Muscle layer of duodenum (tissue), 2 donors: Measurements from ENCODE around the gene NVL.

Experiments used
- H3K27ac ChIP-seq: one replicate; pipeline ENCODE4 v1.7.0; 2013; ENCODE audit warnings: mild to moderate bottlenecking, low read length
- H3K27me3 ChIP-seq: one replicate; pipeline ENCODE4 v1.7.0; 2013; ENCODE audit warnings: low read depth, mild to moderate bottlenecking, control low read depth, low read length
- H3K36me3 ChIP-seq, 2 donors: one replicate each; pipeline ENCODE4 v1.7.0; 2013; ENCODE audit warnings: low read length in 2 of 2, control low read depth in 1 of 2, mild to moderate bottlenecking in 1 of 2; ENCODE audit not compliant: insufficient read depth in 2 of 2, control insufficient read depth in 1 of 2
- H3K4me1 ChIP-seq, 2 donors: one replicate each; pipeline ENCODE4 v1.7.0; 2013; ENCODE audit warnings: low read length in 2 of 2, mild to moderate bottlenecking in 2 of 2, control low read depth in 1 of 2, moderate library complexity in 1 of 2; ENCODE audit not compliant: insufficient read depth in 2 of 2, control insufficient read depth in 1 of 2
- H3K4me3 ChIP-seq, 2 donors: one replicate each; pipeline ENCODE4 v1.7.0; 2013; ENCODE audit warnings: low read length in 2 of 2, low read depth in 1 of 2, mild to moderate bottlenecking in 1 of 2
- H3K9me3 ChIP-seq, 2 donors: one replicate each; pipeline ENCODE4 v1.7.0; 2013; ENCODE audit warnings: low read length in 2 of 2, control low read depth in 1 of 2, mild to moderate bottlenecking in 1 of 2; ENCODE audit not compliant: control insufficient read depth in 1 of 2
- donor health status: healthy.

Gene NVL

GRCh38 chr1:224302947-224303346, 27.0 kb downstream of the NVL start:
- H3K9me3 ChIP-seq = no peaks in the 10 kb centered on the region
- no peaks in the 10 kb centered on the region for H3K4me1 ChIP-seq
- no peaks in the 10 kb centered on the region for H3K27me3 ChIP-seq
- H3K36me3 ChIP-seq = peaks cover 60 to 80% of the 10 kb centered on the region in 2 donors
- H3K4me3 ChIP-seq = no peak overlapping the region
- no peak overlapping the region for H3K27ac ChIP-seq

DNA sequence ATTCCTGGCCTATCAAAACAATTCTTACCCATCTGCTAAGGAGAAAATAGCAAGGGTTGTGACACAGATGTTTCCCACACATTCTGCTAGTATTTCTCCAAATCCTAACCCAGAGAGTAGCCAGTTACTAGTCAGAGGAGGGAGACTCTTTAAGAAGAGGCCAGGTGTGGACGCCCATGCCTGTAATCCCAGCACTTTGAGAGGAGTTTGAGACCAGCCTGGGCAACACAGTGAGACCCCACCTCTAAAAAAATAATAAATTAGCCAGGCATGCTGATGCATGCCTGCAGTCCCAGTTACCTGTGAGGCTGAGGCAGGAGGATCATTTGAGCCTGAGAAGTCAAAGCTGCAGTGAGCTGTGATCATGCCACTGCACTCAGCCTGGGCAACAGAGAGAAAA, 28.6 kb downstream of the NVL start:
- H3K4me1 ChIP-seq = no peaks in the 10 kb centered on the region
- H3K9me3 ChIP-seq = no peaks in the 10 kb centered on the region
- H3K27me3 ChIP-seq = no peaks in the 10 kb centered on the region
- H3K36me3 ChIP-seq = peaks cover 57 to 77% of the 10 kb centered on the region in 2 donors
- no peak overlapping the region for H3K4me3 ChIP-seq
- no peak overlapping the region for H3K27ac ChIP-seq

GRCh38 chr1:224300346-224300745, 29.6 kb downstream of the NVL start:
- Histone ChIP-seq H3K27me3 (no peaks in the 10 kb centered on the region), H3K36me3 (peaks cover 55 to 86% of the 10 kb centered on the region in 2 donors), H3K4me1 (no peaks in the 10 kb centered on the region), H3K4me3 (no peak overlapping the region), H3K27ac (no peak overlapping the region), H3K9me3 (no peaks in the 10 kb centered on the region)

GRCh38 chr1:224298346-224299330, 31.3 kb downstream of the NVL start:
- no peaks in the 10 kb centered on the region for H3K9me3 ChIP-seq
- H3K4me1 ChIP-seq = no peaks in the 10 kb centered on the region
- peaks cover 60 to 89% of the 10 kb centered on the region in 2 donors for H3K36me3 ChIP-seq
- no peak overlapping the region for H3K27ac ChIP-seq
- no peak overlapping the region for H3K4me3 ChIP-seq
- no peaks in the 10 kb centered on the region for H3K27me3 ChIP-seq

- no peak overlapping the region for H3K4me3 ChIP-seq
- peaks cover 55 to 78% of the 10 kb centered on the region in 2 donors for H3K36me3 ChIP-seq
- H3K9me3 ChIP-seq = no peaks in the 10 kb centered on the region
- no peak overlapping the region for H3K27ac ChIP-seq
- H3K27me3 ChIP-seq = no peaks in the 10 kb centered on the region
- H3K4me1 ChIP-seq = no peaks in the 10 kb centered on the region
Measured at GRCh38 chr1:224294775-224295174, 35.2 kb downstream of the NVL start.

GRCh38 chr1:224292419-224292818, 37.6 kb downstream of the NVL start:
- no peak overlapping the region for H3K27ac ChIP-seq
- no peaks in the 10 kb centered on the region for H3K27me3 ChIP-seq
- H3K4me3 ChIP-seq = no peak overlapping the region
- no peaks in the 10 kb centered on the region for H3K4me1 ChIP-seq
- H3K9me3 ChIP-seq = no peaks in the 10 kb centered on the region
- H3K36me3 ChIP-seq = peaks cover 50 to 71% of the 10 kb centered on the region in 2 donors

GRCh38 chr1:224289396-224289795, 40.6 kb downstream of the NVL start:
- H3K27ac ChIP-seq = no peak overlapping the region
- H3K4me3 ChIP-seq = no peak overlapping the region
- peaks cover 44 to 55% of the 10 kb centered on the region in 2 donors for H3K36me3 ChIP-seq
- no peaks in the 10 kb centered on the region for H3K4me1 ChIP-seq
- no peaks in the 10 kb centered on the region for H3K9me3 ChIP-seq
- H3K27me3 ChIP-seq = no peaks in the 10 kb centered on the region

GRCh38 chr1:224287714-224288113, 42.3 kb downstream of the NVL start:
- no peaks in the 10 kb centered on the region for H3K27me3 ChIP-seq
- H3K4me1 ChIP-seq = no peaks in the 10 kb centered on the region
- H3K4me3 ChIP-seq = no peak overlapping the region
- peaks cover 42 to 51% of the 10 kb centered on the region in 2 donors for H3K36me3 ChIP-seq
- no peak overlapping the region for H3K27ac ChIP-seq
- no peaks in the 10 kb centered on the region for H3K9me3 ChIP-seq

DNA sequence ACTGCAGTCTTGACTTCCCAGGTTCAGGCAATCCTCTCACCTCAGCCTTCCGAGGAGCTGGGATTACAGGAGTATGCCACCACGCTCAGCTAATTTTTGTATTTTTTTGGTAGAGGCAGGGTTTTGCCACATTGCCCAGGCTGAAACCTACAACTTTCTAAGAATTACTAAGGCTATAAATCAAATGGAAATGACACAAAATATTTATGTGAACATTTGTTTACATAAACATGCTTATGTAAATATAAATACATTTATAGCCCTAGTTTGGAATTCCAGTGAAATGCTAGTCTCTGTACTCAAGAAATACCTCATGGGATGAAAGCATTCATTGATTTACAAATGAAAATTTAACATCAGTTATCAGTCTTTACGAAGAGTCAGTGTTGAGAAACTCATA, 47.8 kb downstream of the NVL start:
- Histone ChIP-seq H3K4me3 (no peak overlapping the region), H3K9me3 (no peaks in the 10 kb centered on the region), H3K27me3 (no peaks in the 10 kb centered on the region), H3K36me3 (peaks cover 25 to 39% of the 10 kb centered on the region in 2 donors), H3K27ac (no peak overlapping the region), H3K4me1 (no peaks in the 10 kb centered on the region)

- Histone ChIP-seq H3K27ac (no peak overlapping the region), H3K9me3 (no peaks in the 10 kb centered on the region), H3K27me3 (no peaks in the 10 kb centered on the region), H3K4me3 (no peak overlapping the region), H3K36me3 (peaks cover 9 to 38% of the 10 kb centered on the region in 2 donors), H3K4me1 (no peaks in the 10 kb centered on the region)
Measured at GRCh38 chr1:224276771-224277487, 53.0 kb downstream of the NVL start.

DNA sequence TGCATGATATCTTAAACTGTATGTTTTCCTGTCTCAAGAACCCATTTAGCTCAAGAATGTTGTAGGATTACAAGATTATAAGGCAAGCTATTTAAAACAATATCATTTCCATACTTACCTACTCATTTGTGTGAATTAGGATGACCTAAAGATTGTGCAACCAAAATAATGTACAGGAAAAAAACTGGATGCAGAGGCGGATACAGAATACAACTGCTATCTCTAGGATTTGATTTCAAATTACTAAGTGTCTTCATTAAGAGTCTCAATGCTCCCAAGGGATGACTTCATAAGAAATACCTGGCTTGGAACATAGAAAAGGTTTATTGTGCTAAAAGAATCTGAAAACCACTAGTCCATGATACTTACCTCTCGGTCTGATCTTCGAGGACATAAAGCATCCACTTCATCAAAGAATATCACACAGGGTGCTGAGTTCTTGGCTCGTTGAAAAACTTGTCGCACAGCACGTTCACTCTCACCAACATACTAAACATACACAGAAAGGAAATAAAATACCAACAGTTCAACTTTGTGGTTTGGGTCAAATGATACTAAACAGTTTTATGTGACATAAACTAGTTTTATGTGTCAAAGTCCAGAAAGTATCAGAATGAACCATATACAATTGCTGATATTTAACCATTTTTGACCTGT, 54.9 kb downstream of the NVL start:
- H3K27me3 ChIP-seq = no peaks in the 10 kb centered on the region
- H3K4me3 ChIP-seq = no peak overlapping the region
- H3K9me3 ChIP-seq = no peaks in the 10 kb centered on the region
- no peak overlapping the region for H3K27ac ChIP-seq
- no peaks in the 10 kb centered on the region for H3K4me1 ChIP-seq
- H3K36me3 ChIP-seq = peaks cover 6 to 29% of the 10 kb centered on the region in 2 donors
